Activated naive CD8-positive, alpha-beta T cell treated with anti-CD3 and anti-CD28 coated beads for 36 hours (primary cell): ENCODE data around the gene SDC4. TPM values are rescaled to one million over a fixed set of nuclear protein-coding genes. Genes with fewer than 3 reads are reported as not detected.

Experiments used
- DNase-seq: peaks from one replicate; pipeline ENCODE4 v3.0.0; 2021
- H3K27ac Mint-ChIP-seq: one replicate; pipeline ENCODE4 v1.8.0; 2022; ENCODE audit warnings: mild to moderate bottlenecking, moderate library complexity, mixed read lengths
- H3K27me3 Mint-ChIP-seq: one replicate; pipeline ENCODE4 v1.8.0; 2022; ENCODE audit warnings: mild to moderate bottlenecking, mixed read lengths
- H3K36me3 Mint-ChIP-seq: one replicate; pipeline ENCODE4 v1.8.0; 2021; ENCODE audit warnings: mild to moderate bottlenecking, mixed read lengths
- H3K4me1 Mint-ChIP-seq: one replicate; pipeline ENCODE4 v1.8.0; 2021; ENCODE audit warnings: mixed read lengths
- H3K4me3 Mint-ChIP-seq: one replicate; pipeline ENCODE4 v1.8.0; 2022; ENCODE audit warnings: mild to moderate bottlenecking, moderate library complexity, mixed read lengths
- H3K9me3 Mint-ChIP-seq: one replicate; pipeline ENCODE4 v1.8.0; 2022; ENCODE audit warnings: mixed read lengths
- total RNA-seq, 2 experiments: library from RNA; stranded (reverse); gene quantifications; one replicate each; pipeline ENCODE4 v1.2.3, GENCODE V29; 2021

SDC4 gene
- 10 to 100 TPM; 24.6 to 25.5 TPM for total RNA-seq

GRCh38 chr20:45347936-45348778, at the start of gene SDC4:
TSS of gene SDC4 (minus strand) at chr20:45348424. CDS start at chr20:45348384, 40 bp downstream.
- no peaks in the 10 kb centered on the region for H3K9me3 Mint-ChIP-seq
- H3K4me3 Mint-ChIP-seq: peak within 1 kb of the TSS; percentile 84
- peaks cover 35% of the 10 kb centered on the region for H3K27me3 Mint-ChIP-seq
- H3K27ac Mint-ChIP-seq: peak within 1 kb of the TSS; percentile 74
- peak; percentile 76 for DNase-seq
- peaks cover 29% of the 10 kb centered on the region for H3K4me1 Mint-ChIP-seq
- peaks cover 10% of the 10 kb centered on the region for H3K36me3 Mint-ChIP-seq

GRCh38 chr20:45395114-45395415, 46.8 kb upstream of the SDC4 start:
- peaks cover 9% of the 10 kb centered on the region for H3K36me3 Mint-ChIP-seq
- H3K9me3 Mint-ChIP-seq: peaks cover 6% of the 10 kb centered on the region
- peaks cover 8% of the 10 kb centered on the region for H3K4me1 Mint-ChIP-seq
- no peaks in the 10 kb centered on the region for H3K27me3 Mint-ChIP-seq
- DNase-seq: no peak
- H3K27ac Mint-ChIP-seq: no peak overlapping the region
- H3K4me3 Mint-ChIP-seq: no peak overlapping the region

GRCh38 chr20:45394221-45395113, 46.2 kb upstream of the SDC4 start:
- Mint-ChIP-seq H3K36me3 (peaks cover 3% of the 10 kb centered on the region), H3K27ac (no peak overlapping the region), H3K27me3 (no peaks in the 10 kb centered on the region), H3K9me3 (peaks cover 2% of the 10 kb centered on the region), H3K4me1 (peaks cover 8% of the 10 kb centered on the region), H3K4me3 (no peak overlapping the region)
- DNase-seq: no peak

- peaks cover 5% of the 10 kb centered on the region for H3K36me3 Mint-ChIP-seq
- H3K27ac Mint-ChIP-seq: no peak overlapping the region
- H3K4me1 Mint-ChIP-seq: peaks cover 8% of the 10 kb centered on the region
- no peaks in the 10 kb centered on the region for H3K27me3 Mint-ChIP-seq
- no peak for DNase-seq
- H3K9me3 Mint-ChIP-seq: no peaks in the 10 kb centered on the region
- H3K4me3 Mint-ChIP-seq: no peak overlapping the region
Observed at GRCh38 chr20:45392733-45393132, 44.5 kb upstream of the SDC4 start.

- H3K27me3 Mint-ChIP-seq: no peaks in the 10 kb centered on the region
Observed at GRCh38 chr20:45391559-45391958, 43.3 kb upstream of the SDC4 start.

GRCh38 chr20:45390931-45391330, 42.7 kb upstream of the SDC4 start:
- Mint-ChIP-seq H3K27me3 (no peaks in the 10 kb centered on the region), H3K36me3 (peaks cover 14% of the 10 kb centered on the region), H3K4me3 (no peak overlapping the region), H3K9me3 (peaks cover 6% of the 10 kb centered on the region), H3K27ac (no peak overlapping the region), H3K4me1 (peaks cover 11% of the 10 kb centered on the region)
- DNase-seq: no peak

More at GRCh38 chr20:45391559-45391958, 43.3 kb upstream of the SDC4 start:
- H3K4me1 Mint-ChIP-seq: peaks cover 11% of the 10 kb centered on the region
- peaks cover 6% of the 10 kb centered on the region for H3K9me3 Mint-ChIP-seq
- H3K4me3 Mint-ChIP-seq: no peak overlapping the region
- no peak overlapping the region for H3K27ac Mint-ChIP-seq
- peaks cover 12% of the 10 kb centered on the region for H3K36me3 Mint-ChIP-seq
- DNase-seq: no peak

DNA sequence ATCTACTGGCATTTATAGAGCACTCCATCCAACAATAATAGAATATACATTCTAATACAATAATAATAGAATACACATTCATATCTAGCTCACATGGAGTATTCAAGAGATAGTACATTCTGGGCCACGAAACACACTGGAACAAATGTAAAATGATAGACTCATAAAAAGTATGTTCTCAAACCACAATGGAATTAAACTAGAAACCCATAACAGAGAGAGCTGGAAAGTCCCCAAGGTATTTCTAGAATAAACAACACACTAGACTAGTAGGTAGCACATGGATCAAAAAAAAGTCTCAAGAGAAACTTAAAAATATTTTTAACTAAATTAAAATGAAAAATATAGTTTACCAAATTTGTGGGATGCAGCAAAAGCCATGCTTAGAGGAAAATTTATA, 39.0 kb upstream of the SDC4 start:
- H3K4me1 Mint-ChIP-seq: peaks cover 11% of the 10 kb centered on the region
- no peak for DNase-seq

GRCh38 chr20:45378191-45378590, 30.0 kb upstream of the SDC4 start, which contains the start of gene TP53TG5:
TSS of gene TP53TG5 (minus strand) at chr20:45378325. CDS start at chr20:45378236, 89 bp downstream.
- Mint-ChIP-seq H3K27ac (no peak within 1 kb of the TSS), H3K4me3 (no peak within 1 kb of the TSS), H3K4me1 (peaks cover 14% of the 10 kb centered on the region), H3K9me3 (no peaks in the 10 kb centered on the region), H3K27me3 (no peaks in the 10 kb centered on the region), H3K36me3 (peaks cover 10% of the 10 kb centered on the region)
- no peak for DNase-seq

More for the DNA sequence above, 39.0 kb upstream of the SDC4 start:
- Mint-ChIP-seq H3K36me3 (peaks cover 16% of the 10 kb centered on the region), H3K4me3 (no peak overlapping the region), H3K27ac (no peak overlapping the region), H3K9me3 (peaks cover 6% of the 10 kb centered on the region), H3K27me3 (no peaks in the 10 kb centered on the region)

DNA sequence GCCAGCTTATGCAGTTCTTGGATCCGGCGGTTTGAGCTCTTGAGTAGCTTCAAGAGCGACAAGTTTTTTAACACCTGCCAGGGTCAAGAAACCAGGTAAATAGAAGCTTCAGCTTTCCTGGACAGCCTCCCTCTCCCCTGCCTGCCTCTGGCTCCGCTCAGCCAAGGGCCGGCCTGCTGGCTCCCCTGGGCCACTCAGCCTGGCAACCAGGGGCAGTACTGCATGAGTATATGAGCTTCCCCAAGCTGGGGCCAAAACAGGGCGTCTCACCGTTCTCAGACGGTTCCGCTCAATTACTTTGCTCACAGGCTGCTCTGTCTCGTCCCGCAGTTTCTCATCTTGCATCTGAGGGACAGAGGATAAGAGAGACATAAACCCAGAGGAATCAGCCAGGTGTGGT, 29.0 kb upstream of the SDC4 start:
- peaks cover 21% of the 10 kb centered on the region for H3K4me1 Mint-ChIP-seq
- peaks cover 10% of the 10 kb centered on the region for H3K36me3 Mint-ChIP-seq
- H3K9me3 Mint-ChIP-seq: no peaks in the 10 kb centered on the region
- DNase-seq: no peak
- H3K27ac Mint-ChIP-seq: no peak overlapping the region
- H3K4me3 Mint-ChIP-seq: no peak overlapping the region
- no peaks in the 10 kb centered on the region for H3K27me3 Mint-ChIP-seq

GRCh38 chr20:45374966-45375365, 26.7 kb upstream of the SDC4 start:
- no peak for DNase-seq
- Mint-ChIP-seq H3K9me3 (no peaks in the 10 kb centered on the region), H3K27me3 (no peaks in the 10 kb centered on the region), H3K27ac (no peak overlapping the region), H3K4me1 (peaks cover 22% of the 10 kb centered on the region), H3K36me3 (peaks cover 7% of the 10 kb centered on the region), H3K4me3 (no peak overlapping the region)

DNA sequence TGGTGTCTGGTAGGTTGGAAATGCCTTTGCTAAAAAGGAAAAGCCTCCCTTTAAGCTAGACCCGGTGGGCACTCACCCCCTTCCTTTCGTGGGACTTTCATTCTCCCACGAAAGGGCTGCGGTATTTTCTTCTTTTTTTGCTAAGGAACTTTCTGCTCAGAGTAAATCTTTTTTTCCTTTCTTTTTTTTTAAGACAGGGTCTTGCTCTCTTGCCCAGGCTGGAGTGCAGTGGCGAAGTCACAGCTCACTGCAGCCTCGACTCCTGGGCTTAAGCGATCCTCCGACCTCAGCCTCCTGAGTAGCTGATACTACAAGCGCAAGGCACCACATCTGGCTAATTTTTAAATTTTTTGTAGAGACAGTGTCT, 25.9 kb upstream of the SDC4 start:
- peaks cover 7% of the 10 kb centered on the region for H3K36me3 Mint-ChIP-seq
- H3K27me3 Mint-ChIP-seq: no peaks in the 10 kb centered on the region
- no peaks in the 10 kb centered on the region for H3K9me3 Mint-ChIP-seq
- peaks cover 19% of the 10 kb centered on the region for H3K4me1 Mint-ChIP-seq
- H3K27ac Mint-ChIP-seq: peak overlapping the region; percentile 86
- DNase-seq: no peak
- H3K4me3 Mint-ChIP-seq: peak overlapping the region; percentile 80

DNA sequence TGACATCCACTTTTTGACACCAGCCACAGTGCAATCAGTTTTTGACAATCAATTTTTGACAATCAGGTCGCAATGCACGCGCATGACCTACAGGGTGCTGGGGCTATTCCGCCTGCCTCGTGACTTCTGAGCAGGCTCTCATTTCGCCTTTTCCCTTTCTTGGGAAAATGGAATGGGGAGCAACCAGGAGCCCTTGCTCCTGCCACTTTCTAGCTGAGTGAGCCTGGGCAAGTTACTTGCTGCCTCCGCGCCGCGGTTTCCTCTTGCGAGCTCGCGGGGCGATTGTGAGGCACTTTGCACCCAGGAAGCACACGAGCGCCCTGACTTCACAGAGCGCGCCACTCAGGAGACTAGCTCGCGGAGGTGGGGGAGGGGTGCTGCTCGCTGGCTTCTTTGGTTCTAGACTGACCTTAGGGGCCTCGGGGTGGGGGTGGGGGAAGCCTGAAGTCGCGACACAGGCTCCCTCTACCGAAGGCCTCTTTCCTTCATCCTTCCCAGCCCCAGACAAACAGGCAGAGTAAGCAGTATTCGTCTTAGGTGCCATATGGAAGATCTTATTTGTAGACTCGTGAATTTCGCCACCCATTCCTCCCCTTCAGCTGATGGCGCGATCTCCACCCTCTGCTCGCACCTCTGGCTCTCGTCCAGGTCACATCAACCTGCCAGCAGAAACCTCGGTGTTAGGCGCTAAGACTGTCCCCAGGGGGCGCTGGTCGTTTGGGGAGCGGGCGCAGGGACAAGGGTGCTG, 25.3 kb upstream of the SDC4 start:
- Mint-ChIP-seq H3K27me3 (no peaks in the 10 kb centered on the region), H3K36me3 (peaks cover 7% of the 10 kb centered on the region), H3K4me3 (peak overlapping the region; percentile 80), H3K4me1 (peaks cover 23% of the 10 kb centered on the region), H3K27ac (peak overlapping the region; percentile 86), H3K9me3 (no peaks in the 10 kb centered on the region)
- peak; percentile 89 for DNase-seq

- DNase-seq: no peak
- Mint-ChIP-seq H3K27me3 (no peaks in the 10 kb centered on the region), H3K9me3 (no peaks in the 10 kb centered on the region), H3K36me3 (peaks cover 6% of the 10 kb centered on the region), H3K27ac (peak overlapping the region; percentile 86), H3K4me3 (peak overlapping the region; percentile 80), H3K4me1 (peaks cover 30% of the 10 kb centered on the region)
Observed at GRCh38 chr20:45372646-45373352, 24.6 kb upstream of the SDC4 start.

- DNase-seq: no peak
- no peak overlapping the region for H3K4me3 Mint-ChIP-seq
- peaks cover 6% of the 10 kb centered on the region for H3K36me3 Mint-ChIP-seq
- H3K4me1 Mint-ChIP-seq: peaks cover 35% of the 10 kb centered on the region
- H3K27ac Mint-ChIP-seq: peak overlapping the region; percentile 55
- no peaks in the 10 kb centered on the region for H3K9me3 Mint-ChIP-seq
- H3K27me3 Mint-ChIP-seq: no peaks in the 10 kb centered on the region
Observed at GRCh38 chr20:45372241-45372640, 24.0 kb upstream of the SDC4 start.
